Measurements from ENCODE around the gene SETBP1.

GRCh38 chr18:45012286-45012685 lies 331.6 kb downstream of the SETBP1 start:
- TF ChIP-seq ZNF274 (IDR thresholded peaks at IDR 0.05; ENCODE audit: low read length) (no peak), ZNF274 (tag by site-specific recombination; IDR thresholded peaks at IDR 0.05; ENCODE audit: borderline replicate concordance) (no peak), ZBTB1 (tag by site-specific recombination; IDR thresholded peaks at IDR 0.05) (no peak), CTCF (tag by site-specific recombination; IDR thresholded peaks at IDR 0.05) (no peak), TCF7L2 (IDR thresholded peaks at IDR 0.05; ENCODE audit: borderline replicate concordance, low read depth, low read length) (no peak), ZNF660 (tag by site-specific recombination; IDR thresholded peaks at IDR 0.05) (no peak), ELK4 (IDR thresholded peaks at IDR 0.05; ENCODE audit: borderline replicate concordance, low read depth, low read length) (no peak), ZNF280D (tag by site-specific recombination; IDR thresholded peaks at IDR 0.05) (no peak)
